KG1 (cell line): ENCODE results near the gene ZNF160.
"Not testable (repeated sequence)": the region's sequence is repeated elsewhere in the genome, so short reads cannot be mapped to it uniquely, and the experiment has no call there.

Source experiments
- DNase-seq: peaks from one replicate; lab custom pipeline; 2025; lab: John Stamatoyannopoulos, UW

Gene ZNF160

GRCh38 chr19:53091413-53092254 is 11.6 kb downstream of the ZNF160 start:
- no peak for DNase-seq

GRCh38 chr19:53088091-53088490 is 15.1 kb downstream of the ZNF160 start:
- DNase-seq, result no peak

- no peak for DNase-seq
These were observed 16.3 kb downstream of the ZNF160 start for GRCh38 chr19:53086949-53087348.

GRCh38 chr19:53085496-53085895 is 17.7 kb downstream of the ZNF160 start:
- no peak for DNase-seq

GRCh38 chr19:53082929-53083328 is 20.3 kb downstream of the ZNF160 start:
- DNase-seq, result no peak

- no peak for DNase-seq
These were observed 23.8 kb downstream of the ZNF160 start for GRCh38 chr19:53079313-53079924.

GRCh38 chr19:53078668-53079067 is 24.6 kb downstream of the ZNF160 start:
- no peak for DNase-seq

GRCh38 chr19:53076984-53077383 is 26.2 kb downstream of the ZNF160 start:
- DNase-seq, result no peak

- no peak for DNase-seq
These were observed 34.4 kb downstream of the ZNF160 start for GRCh38 chr19:53068834-53069233.

GRCh38 chr19:53068199-53068598 is 35.0 kb downstream of the ZNF160 start:
- no peak for DNase-seq

GRCh38 chr19:53057904-53058580 is 45.2 kb downstream of the ZNF160 start:
- no peak for DNase-seq

GRCh38 chr19:53055117-53055516 is 48.1 kb downstream of the ZNF160 start:
- DNase-seq, result no peak

GRCh38 chr19:53047379-53047778 is 55.8 kb downstream of the ZNF160 start:
- DNase-seq, result no peak

GRCh38 chr19:53045536-53045935 is 57.7 kb downstream of the ZNF160 start:
- DNase-seq, result no peak

GRCh38 chr19:53041366-53041765 is 61.9 kb downstream of the ZNF160 start:
- DNase-seq, result no peak

GRCh38 chr19:53037101-53038097 is 65.8 kb downstream of the ZNF160 start:
- no peak for DNase-seq

GRCh38 chr19:53034948-53035675 is 68.1 kb downstream of the ZNF160 start:
- no peak for DNase-seq

GRCh38 chr19:53034054-53034453 is 69.2 kb downstream of the ZNF160 start:
- no peak for DNase-seq

- DNase-seq, result not testable (repeated sequence)
These were observed 74.9 kb downstream of the ZNF160 start for GRCh38 chr19:53028306-53028705.

- no peak for DNase-seq
These were observed 83.5 kb downstream of the ZNF160 start for GRCh38 chr19:53019684-53020083.
